Prostate gland (tissue), 2 donors: ENCODE measurements around the gene GALNT14. TPM values are rescaled to one million over a fixed set of nuclear protein-coding genes. Genes with fewer than 3 reads are reported as not detected.

Experiments used
- DNase-seq: peaks from one replicate; pipeline ENCODE4 v3.0.0-alpha.2; 2019; ENCODE audit warnings: low spot score
- H3K27ac ChIP-seq, 2 donors: fragments of 200-600 bp; sonication (generic); 2 replicates each; pipeline ENCODE4 v1.5.1; 2017 to 2019
- H3K27me3 ChIP-seq: fragments of 200-600 bp; sonication (generic); replicated peaks from 2 replicates; pipeline ENCODE4 v1.5.1; 2019; ENCODE audit not compliant: insufficient read depth
- H3K36me3 ChIP-seq, 2 donors: fragments of 200-600 bp; sonication (generic); 1 replicate in 1 of 2; 2 replicates in 1 of 2; pipeline versions ENCODE4 v1.5.1 to v1.8.1; 2017 to 2019
- H3K4me1 ChIP-seq: fragments of 200-600 bp; sonication (generic); replicated peaks from 2 replicates; pipeline ENCODE4 v1.5.1; 2019
- H3K4me3 ChIP-seq, 2 donors: fragments of 200-600 bp; sonication (generic); 2 replicates each; pipeline ENCODE4 v1.5.1; 2017 to 2019
- H3K9me3 ChIP-seq: fragments of 200-600 bp; sonication (generic); 2 replicates; pipeline ENCODE4 v1.5.1; 2017
- POLR2A ChIP-seq: fragments of 450-650 bp; IDR thresholded peaks from one replicate; pipeline ENCODE4 v1.6.1; 2016; ENCODE audit warnings: antibody characterized with exemption, mild to moderate bottlenecking
- POLR2AphosphoS5 ChIP-seq: sonication (generic); formaldehyde crosslinking; IDR thresholded peaks from one replicate; pipeline ENCODE4 v1.6.1; 2017; ENCODE audit warnings: antibody characterized with exemption
- WGBS: methylation state at CpG from one replicate; pipeline ENCODE4 v1.1.5; 2018; 5-methylcytosine and 5-hydroxymethylcytosine counted together
- intact Hi-C: fragments of 100-400 bp; cut with DNase I; formaldehyde crosslinking; loops from one replicate; pipeline ENCODE4 v1.14.2; 2022
- total RNA-seq, 2 donors: library from RNA; depleted of rRNA; stranded (reverse); fragments of >200 nt; gene quantifications; one replicate each; pipeline ENCODE4 v1.1.0, GENCODE V29; 2016
- TF ChIP-seq, protein P1 (sequence below), 4 experiments: fragments of 200-600 bp in 2 of 4; fragments of 450-650 bp in 2 of 4; sonication (generic) in 2 of 4; IDR thresholded peaks; 1 replicate in 3 of 4; 2 replicates in 1 of 4; pipeline ENCODE4 v1.5.1; 2016 to 2019; ENCODE audit warnings: antibody characterized with exemption in 4 of 4, mild to moderate bottlenecking in 2 of 4, moderate library complexity in 2 of 4

The GALNT14 gene
- total RNA-seq, 2 donors from 2014 or later: 0.59 to 15.5 TPM

- H3K27me3 ChIP-seq: no peaks in the 10 kb centered on the region
- peak; percentile 41 for DNase-seq
- H3K27ac ChIP-seq: no peak overlapping the region
- H3K4me3 ChIP-seq: no peak overlapping the region
- 0% methylated on average over 4 of the region's 4 CpGs for WGBS
- H3K36me3 ChIP-seq: no peaks in the 10 kb centered on the region
- H3K4me1 ChIP-seq: no peaks in the 10 kb centered on the region
- no peaks in the 10 kb centered on the region for H3K9me3 ChIP-seq
- peak; percentile 32 for TF ChIP-seq POLR2AphosphoS5
- TF ChIP-seq, protein P1, sequence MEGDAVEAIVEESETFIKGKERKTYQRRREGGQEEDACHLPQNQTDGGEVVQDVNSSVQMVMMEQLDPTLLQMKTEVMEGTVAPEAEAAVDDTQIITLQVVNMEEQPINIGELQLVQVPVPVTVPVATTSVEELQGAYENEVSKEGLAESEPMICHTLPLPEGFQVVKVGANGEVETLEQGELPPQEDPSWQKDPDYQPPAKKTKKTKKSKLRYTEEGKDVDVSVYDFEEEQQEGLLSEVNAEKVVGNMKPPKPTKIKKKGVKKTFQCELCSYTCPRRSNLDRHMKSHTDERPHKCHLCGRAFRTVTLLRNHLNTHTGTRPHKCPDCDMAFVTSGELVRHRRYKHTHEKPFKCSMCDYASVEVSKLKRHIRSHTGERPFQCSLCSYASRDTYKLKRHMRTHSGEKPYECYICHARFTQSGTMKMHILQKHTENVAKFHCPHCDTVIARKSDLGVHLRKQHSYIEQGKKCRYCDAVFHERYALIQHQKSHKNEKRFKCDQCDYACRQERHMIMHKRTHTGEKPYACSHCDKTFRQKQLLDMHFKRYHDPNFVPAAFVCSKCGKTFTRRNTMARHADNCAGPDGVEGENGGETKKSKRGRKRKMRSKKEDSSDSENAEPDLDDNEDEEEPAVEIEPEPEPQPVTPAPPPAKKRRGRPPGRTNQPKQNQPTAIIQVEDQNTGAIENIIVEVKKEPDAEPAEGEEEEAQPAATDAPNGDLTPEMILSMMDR (IDR thresholded peaks at IDR 0.05): peak; percentile 58 to 92 (median 85)
- TF ChIP-seq POLR2A: no peak
- intact Hi-C loops: loop anchor here (2.0 kb wide), 1 partner anchor 455 kb away; no protein-coding TSS in a partner anchor
Observed at GRCh38 chr2:31170071-31170698, 31.9 kb upstream of the GALNT14 start.

- WGBS: 92% methylated on average over 6 of the region's 6 CpGs
- H3K27me3 ChIP-seq: no peaks in the 10 kb centered on the region
- TF ChIP-seq, protein P1 (IDR thresholded peaks at IDR 0.05): no peak
- TF ChIP-seq POLR2AphosphoS5 (no peak), POLR2A (no peak)
- H3K36me3 ChIP-seq: no peaks in the 10 kb centered on the region
- DNase-seq: no peak
- H3K27ac ChIP-seq: no peak overlapping the region
- intact Hi-C loops: loop anchor here (10.0 kb wide), 1 partner anchor 1003 kb away; no protein-coding TSS in a partner anchor
- H3K9me3 ChIP-seq: no peaks in the 10 kb centered on the region
- no peaks in the 10 kb centered on the region for H3K4me1 ChIP-seq
- no peak overlapping the region for H3K4me3 ChIP-seq
Observed at GRCh38 chr2:31168291-31168690, 30.1 kb upstream of the GALNT14 start.

GRCh38 chr2:31166925-31167324, 28.7 kb upstream of the GALNT14 start:
- intact Hi-C loops: loop anchor here (10.0 kb wide), 1 partner anchor 1002 kb away; no protein-coding TSS in a partner anchor
- TF ChIP-seq, protein P1 (IDR thresholded peaks at IDR 0.05): no peak
- TF ChIP-seq POLR2A (no peak), POLR2AphosphoS5 (no peak)
- no peaks in the 10 kb centered on the region for H3K9me3 ChIP-seq
- DNase-seq: no peak
- no peaks in the 10 kb centered on the region for H3K36me3 ChIP-seq
- no peak overlapping the region for H3K4me3 ChIP-seq
- no peaks in the 10 kb centered on the region for H3K27me3 ChIP-seq
- 100% methylated on average over 1 of the region's 1 CpG for WGBS
- H3K4me1 ChIP-seq: no peaks in the 10 kb centered on the region
- no peak overlapping the region for H3K27ac ChIP-seq

- intact Hi-C loops: loop anchor here (10.0 kb wide), 1 partner anchor 998 kb away; no protein-coding TSS in a partner anchor
- H3K4me3 ChIP-seq: no peak overlapping the region
- WGBS: 63% methylated on average over 6 of the region's 6 CpGs
- H3K36me3 ChIP-seq: no peaks in the 10 kb centered on the region
- no peak overlapping the region for H3K27ac ChIP-seq
- H3K9me3 ChIP-seq: no peaks in the 10 kb centered on the region
- H3K4me1 ChIP-seq: no peaks in the 10 kb centered on the region
- no peaks in the 10 kb centered on the region for H3K27me3 ChIP-seq
- TF ChIP-seq POLR2AphosphoS5 (no peak), POLR2A (no peak)
- TF ChIP-seq, protein P1 (IDR thresholded peaks at IDR 0.05): no peak
- no peak for DNase-seq
Observed at GRCh38 chr2:31163011-31163539, 24.8 kb upstream of the GALNT14 start.

- Histone ChIP-seq H3K9me3 (no peaks in the 10 kb centered on the region), H3K36me3 (no peaks in the 10 kb centered on the region), H3K27me3 (no peaks in the 10 kb centered on the region), H3K4me3 (no peak overlapping the region), H3K4me1 (no peaks in the 10 kb centered on the region), H3K27ac (no peak overlapping the region)
- WGBS: 95% methylated on average over 6 of the region's 6 CpGs
- no peak for DNase-seq
- intact Hi-C loops: loop anchor here (10.0 kb wide), 1 partner anchor 997 kb away; no protein-coding TSS in a partner anchor
- no peak for TF ChIP-seq POLR2AphosphoS5
- TF ChIP-seq, protein P1 (IDR thresholded peaks at IDR 0.05): no peak
- TF ChIP-seq POLR2A: no peak
Observed at GRCh38 chr2:31161637-31162036, 23.4 kb upstream of the GALNT14 start.
